ENCODE measurements around the gene MEF2D.

- TF ChIP-seq, protein P1, sequence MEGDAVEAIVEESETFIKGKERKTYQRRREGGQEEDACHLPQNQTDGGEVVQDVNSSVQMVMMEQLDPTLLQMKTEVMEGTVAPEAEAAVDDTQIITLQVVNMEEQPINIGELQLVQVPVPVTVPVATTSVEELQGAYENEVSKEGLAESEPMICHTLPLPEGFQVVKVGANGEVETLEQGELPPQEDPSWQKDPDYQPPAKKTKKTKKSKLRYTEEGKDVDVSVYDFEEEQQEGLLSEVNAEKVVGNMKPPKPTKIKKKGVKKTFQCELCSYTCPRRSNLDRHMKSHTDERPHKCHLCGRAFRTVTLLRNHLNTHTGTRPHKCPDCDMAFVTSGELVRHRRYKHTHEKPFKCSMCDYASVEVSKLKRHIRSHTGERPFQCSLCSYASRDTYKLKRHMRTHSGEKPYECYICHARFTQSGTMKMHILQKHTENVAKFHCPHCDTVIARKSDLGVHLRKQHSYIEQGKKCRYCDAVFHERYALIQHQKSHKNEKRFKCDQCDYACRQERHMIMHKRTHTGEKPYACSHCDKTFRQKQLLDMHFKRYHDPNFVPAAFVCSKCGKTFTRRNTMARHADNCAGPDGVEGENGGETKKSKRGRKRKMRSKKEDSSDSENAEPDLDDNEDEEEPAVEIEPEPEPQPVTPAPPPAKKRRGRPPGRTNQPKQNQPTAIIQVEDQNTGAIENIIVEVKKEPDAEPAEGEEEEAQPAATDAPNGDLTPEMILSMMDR (IDR thresholded peaks at IDR 0.05): no peak
- TF ChIP-seq POLR2A (IDR thresholded peaks at IDR 0.05): no peak
These were observed 21.2 kb downstream of the MEF2D start for GRCh38 chr1:156479093-156480015.

Data from uterus (tissue), 2 donors.